H9 (cell line): Measurements from ENCODE around the gene HRAS. TPM values are rescaled to one million over a fixed set of nuclear protein-coding genes. Genes with fewer than 3 reads are reported as not detected.

Experiments used
- DNase-seq: peaks from one replicate; pipeline ENCODE4 v3.0.0-alpha.2; 2017
- H2AFZ ChIP-seq: one replicate; pipeline ENCODE4 v1.6.1; 2013; ENCODE audit warnings: mild to moderate bottlenecking, low read length, control low read depth, moderate library complexity
- H2AK5ac ChIP-seq: 2 replicates; pipeline ENCODE4 v1.6.1; 2013; ENCODE audit warnings: low read length, control low read depth, mixed read lengths; ENCODE audit not compliant: insufficient read length
- H2BK120ac ChIP-seq: one replicate; pipeline ENCODE4 v1.6.1; 2013; ENCODE audit warnings: low read depth, mild to moderate bottlenecking, low read length, control low read depth, inconsistent platforms; ENCODE audit not compliant: poor library complexity, severe bottlenecking
- H2BK12ac ChIP-seq: 2 replicates; pipeline ENCODE4 v1.6.1; 2013; ENCODE audit warnings: low read length, control low read depth, mixed read lengths, low read depth; ENCODE audit not compliant: insufficient read length
- H2BK15ac ChIP-seq: 2 replicates; pipeline ENCODE4 v1.6.1; 2013; ENCODE audit warnings: low read depth, low read length, control low read depth
- H2BK20ac ChIP-seq: one replicate; pipeline ENCODE4 v1.6.1; 2013; ENCODE audit warnings: low read depth, mild to moderate bottlenecking, low read length, control low read depth, inconsistent platforms; ENCODE audit not compliant: poor library complexity, severe bottlenecking
- H2BK5ac ChIP-seq: 2 replicates; pipeline ENCODE4 v1.6.1; 2013; ENCODE audit warnings: low read length, control low read depth, mixed read lengths; ENCODE audit not compliant: insufficient read length
- H3K14ac ChIP-seq: 2 replicates; pipeline ENCODE4 v1.6.1; 2013; ENCODE audit warnings: low read length, control low read depth; ENCODE audit not compliant: insufficient read depth
- H3K18ac ChIP-seq: 2 replicates; pipeline ENCODE4 v1.6.1; 2013; ENCODE audit warnings: low read depth, mild to moderate bottlenecking, mixed read lengths, low read length, control low read depth; ENCODE audit not compliant: insufficient read length
- H3K23ac ChIP-seq: 2 replicates; pipeline ENCODE4 v1.6.1; 2013; ENCODE audit warnings: low read length, control low read depth, mixed read lengths, low read depth; ENCODE audit not compliant: insufficient read length
- H3K23me2 ChIP-seq: 2 replicates; pipeline ENCODE4 v1.6.1; 2013; ENCODE audit warnings: low read depth, mild to moderate bottlenecking, mixed read lengths, low read length, control low read depth; ENCODE audit not compliant: insufficient read length, poor library complexity, severe bottlenecking
- H3K27ac ChIP-seq: 2 replicates; pipeline ENCODE4 v1.5.1; 2013; ENCODE audit warnings: low read length, control low read depth, mixed read lengths, low read depth; ENCODE audit not compliant: insufficient read length
- H3K27me3 ChIP-seq: 2 replicates; pipeline ENCODE4 v1.6.1; 2013; ENCODE audit warnings: low read length, control low read depth, inconsistent platforms; ENCODE audit not compliant: insufficient read depth
- H3K4ac ChIP-seq: 2 replicates; pipeline ENCODE4 v1.6.1; 2013; ENCODE audit warnings: low read depth, mild to moderate bottlenecking, control low read depth, inconsistent platforms, low read length, moderate library complexity
- H3K4me1 ChIP-seq: 2 replicates; pipeline ENCODE4 v1.6.1; 2013; ENCODE audit warnings: low read length, control low read depth, inconsistent platforms; ENCODE audit not compliant: insufficient read depth
- H3K4me2 ChIP-seq: 2 replicates; pipeline ENCODE4 v1.6.1; 2013; ENCODE audit warnings: low read length, control low read depth, mixed read lengths; ENCODE audit not compliant: insufficient read length, insufficient read depth
- H3K56ac ChIP-seq: 2 replicates; pipeline ENCODE4 v1.6.1; 2013; ENCODE audit warnings: low read depth, mild to moderate bottlenecking, mixed read lengths, low read length, control low read depth; ENCODE audit not compliant: insufficient read length
- H3K79me1 ChIP-seq: 2 replicates; pipeline ENCODE4 v1.6.1; 2013; ENCODE audit warnings: low read depth, mild to moderate bottlenecking, moderate library complexity, low read length, control low read depth, inconsistent platforms; ENCODE audit not compliant: insufficient read depth, poor library complexity, severe bottlenecking
- H3K79me2 ChIP-seq: 2 replicates; pipeline ENCODE4 v1.6.1; 2013; ENCODE audit warnings: low read length, control low read depth, inconsistent platforms; ENCODE audit not compliant: insufficient read depth
- H3K9ac ChIP-seq: 2 replicates; pipeline ENCODE4 v1.6.1; 2013; ENCODE audit warnings: low read length, control low read depth, mixed read lengths; ENCODE audit not compliant: insufficient read length; ENCODE audit errors: extremely low read depth
- H3K9me3 ChIP-seq: one replicate; pipeline ENCODE4 v1.6.1; 2013; ENCODE audit warnings: low read depth, low read length, inconsistent platforms; ENCODE audit not compliant: control insufficient read depth
- H3T11ph ChIP-seq: one replicate; pipeline ENCODE4 v1.6.1; 2013; ENCODE audit warnings: mild to moderate bottlenecking, low read length, control low read depth, inconsistent platforms
- H4K20me1 ChIP-seq: one replicate; pipeline ENCODE4 v1.6.1; 2013; ENCODE audit not compliant: control insufficient read depth, insufficient read length, insufficient read depth
- H4K5ac ChIP-seq: 2 replicates; pipeline ENCODE4 v1.6.1; 2013; ENCODE audit warnings: low read depth, mild to moderate bottlenecking, mixed read lengths, low read length, control low read depth; ENCODE audit not compliant: insufficient read length
- H4K8ac ChIP-seq: replicated peaks from 2 replicates; pipeline ENCODE4 v1.6.1; 2013; ENCODE audit warnings: low read length, control low read depth, mixed read lengths, low read depth; ENCODE audit not compliant: insufficient read length
- H4K91ac ChIP-seq: 2 replicates; pipeline ENCODE4 v1.6.1; 2013; ENCODE audit warnings: low read depth, mild to moderate bottlenecking, moderate library complexity, mixed read lengths, low read length, control low read depth; ENCODE audit not compliant: insufficient read length
- H3K27ac Mint-ChIP-seq, 3 experiments: 2 replicates in 2 of 3; 3 replicates in 1 of 3; pipeline ENCODE4 v1.8.0; 2020 to 2021; ENCODE audit warnings: mixed read lengths in 3 of 3, mild to moderate bottlenecking in 1 of 3, moderate library complexity in 1 of 3
- H3K27me3 Mint-ChIP-seq: 2 replicates; pipeline ENCODE4 v1.8.0; 2021; ENCODE audit warnings: low read depth, mild to moderate bottlenecking, moderate library complexity, mixed read lengths
- H3K36me3 Mint-ChIP-seq, 3 experiments: 2 replicates in 2 of 3; 3 replicates in 1 of 3; pipeline ENCODE4 v1.8.0; 2020 to 2021; ENCODE audit warnings: low read depth in 3 of 3, mixed read lengths in 3 of 3; ENCODE audit not compliant: insufficient read depth in 1 of 3
- H3K4me1 Mint-ChIP-seq, 2 experiments: 2 replicates each; pipeline ENCODE4 v1.8.0; 2020; ENCODE audit warnings: mixed read lengths in 2 of 2
- H3K4me3 Mint-ChIP-seq, 2 experiments: 2 replicates in 1 of 2; 3 replicates in 1 of 2; pipeline ENCODE4 v1.8.0; 2020 to 2021; ENCODE audit warnings: mild to moderate bottlenecking in 2 of 2, mixed read lengths in 2 of 2, moderate library complexity in 1 of 2
- H3K9me3 Mint-ChIP-seq, 2 experiments: 2 replicates in 1 of 2; 3 replicates in 1 of 2; pipeline ENCODE4 v1.8.0; 2020; ENCODE audit warnings: mild to moderate bottlenecking in 2 of 2, mixed read lengths in 2 of 2, moderate library complexity in 1 of 2
- CTCF ChIP-seq: fragments of 200-600 bp; sonication (generic); conservative IDR thresholded peaks from 3 replicates; pipeline ENCODE4 v1.8.0; 2021; ENCODE audit warnings: antibody characterized with exemption, mild to moderate bottlenecking
- whole genome bisulfite sequencing: extraction: QIAGEN DNeasy Blood & Tissue Kit; methylation state at CpG from one replicate; pipeline ENCODE4 v1.1.7; 2013; ENCODE audit warnings: missing lambda C conversion rate, low lambda C conversion rate, mixed read lengths; ENCODE audit not compliant: insufficient read length; ENCODE audit errors: extremely low coverage; 5-methylcytosine and 5-hydroxymethylcytosine counted together
- total RNA-seq: library from RNA; stranded (reverse); gene quantifications from 2 replicates; pipeline ENCODE4 v1.2.1, GENCODE V29; 2021

The HRAS gene
- total RNA-seq, 1 experiment from 2014 or later = 61.8 TPM

- no peak overlapping the region for H4K91ac ChIP-seq
- no peak overlapping the region for H2BK12ac ChIP-seq
- no CpG with 5 or more reads among the region's 20 CpGs for WGBS
- no peak overlapping the region for H3K56ac ChIP-seq
- TF ChIP-seq CTCF = no peak
- no peak overlapping the region for H3K9ac ChIP-seq
- H3K27ac ChIP-seq = no peak overlapping the region
- H3K4ac ChIP-seq = no peak overlapping the region
- no peak overlapping the region for H2BK20ac ChIP-seq
- no peak overlapping the region for H2BK120ac ChIP-seq
- no peaks in the 10 kb centered on the region for H3K79me2 ChIP-seq
- H2AFZ ChIP-seq = no peak overlapping the region
- H3K4me1 ChIP-seq = no peaks in the 10 kb centered on the region
- H3K23ac ChIP-seq = no peak overlapping the region
- H3K27ac Mint-ChIP-seq = peak overlapping the region in 1 of 3 experiments; percentile 79; a peak in 1 of 7 replicates
- no peak overlapping the region for H4K8ac ChIP-seq
- peaks cover 31% of the 10 kb centered on the region for H3K27me3 Mint-ChIP-seq
- H3K14ac ChIP-seq = no peak overlapping the region
- no peak overlapping the region for H4K5ac ChIP-seq
- no peak overlapping the region for H2BK15ac ChIP-seq
- no peaks in the 10 kb centered on the region for H3K9me3 ChIP-seq
- no peaks in the 10 kb centered on the region for H3K79me1 ChIP-seq
- H3K23me2 ChIP-seq = peaks cover 12% of the 10 kb centered on the region
- no peak overlapping the region for H3K18ac ChIP-seq
- no peak overlapping the region for H3K4me2 ChIP-seq
- H2BK5ac ChIP-seq = no peak overlapping the region
- H2AK5ac ChIP-seq = no peak overlapping the region
- DNase-seq = no peak
- peaks cover 1 to 2% (median 1%) of the 10 kb centered on the region in 3 experiments; a peak in 5 of 7 replicates for H3K36me3 Mint-ChIP-seq
- no peak overlapping the region for H3K4me3 Mint-ChIP-seq
- no peaks in the 10 kb centered on the region for H4K20me1 ChIP-seq
- H3K27me3 ChIP-seq = peaks cover 5% of the 10 kb centered on the region; the same call in 1 of the 2 replicates
- peaks cover 7 to 22% of the 10 kb centered on the region in 2 experiments for H3K4me1 Mint-ChIP-seq
- H3T11ph ChIP-seq = no peak overlapping the region
- H3K9me3 Mint-ChIP-seq = no peaks in the 10 kb centered on the region; a peak in 2 of 5 replicates
Measured at GRCh38 chr11:558503-558902, 23.1 kb upstream of the HRAS start.
